Measurements from ENCODE around the gene ALMS1.

DNA sequence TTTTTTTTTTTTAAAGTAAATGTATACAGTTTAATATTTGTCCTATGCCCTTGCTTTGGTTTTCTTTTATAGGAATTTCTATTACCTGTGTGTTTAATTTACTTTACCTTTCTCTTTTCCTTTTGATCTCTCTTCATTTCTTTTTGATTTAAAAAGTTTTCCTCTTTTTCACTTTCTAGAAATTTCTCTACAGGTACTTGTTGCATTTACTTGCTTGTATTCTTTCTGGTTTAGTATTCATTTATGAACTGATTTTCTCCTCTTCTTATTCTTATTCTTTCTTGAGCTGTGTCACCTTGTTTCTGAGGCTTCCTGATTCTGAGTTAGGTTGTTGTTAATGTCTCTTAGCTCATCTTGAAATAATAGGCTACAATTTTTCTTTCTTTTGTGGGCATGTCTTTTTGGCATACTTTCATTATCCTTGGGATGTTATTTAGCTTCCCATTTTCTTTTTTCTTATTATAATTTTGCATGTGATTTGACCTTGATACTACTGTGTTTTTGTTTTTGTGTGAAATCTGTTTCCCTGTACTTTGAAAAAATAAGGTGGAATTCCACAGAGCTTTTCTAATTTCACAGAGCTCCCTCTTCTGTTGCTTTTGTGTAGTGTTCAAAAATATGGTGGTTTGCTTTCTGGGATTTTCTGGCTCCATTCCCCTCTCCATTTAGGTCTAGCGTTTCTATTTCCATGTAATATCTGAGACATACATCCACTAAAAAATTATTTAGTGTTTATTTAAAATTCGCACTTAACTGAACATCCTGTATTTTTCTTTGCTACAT, 25.5 kb upstream of the ALMS1 start:
- TF ChIP-seq, protein P1, sequence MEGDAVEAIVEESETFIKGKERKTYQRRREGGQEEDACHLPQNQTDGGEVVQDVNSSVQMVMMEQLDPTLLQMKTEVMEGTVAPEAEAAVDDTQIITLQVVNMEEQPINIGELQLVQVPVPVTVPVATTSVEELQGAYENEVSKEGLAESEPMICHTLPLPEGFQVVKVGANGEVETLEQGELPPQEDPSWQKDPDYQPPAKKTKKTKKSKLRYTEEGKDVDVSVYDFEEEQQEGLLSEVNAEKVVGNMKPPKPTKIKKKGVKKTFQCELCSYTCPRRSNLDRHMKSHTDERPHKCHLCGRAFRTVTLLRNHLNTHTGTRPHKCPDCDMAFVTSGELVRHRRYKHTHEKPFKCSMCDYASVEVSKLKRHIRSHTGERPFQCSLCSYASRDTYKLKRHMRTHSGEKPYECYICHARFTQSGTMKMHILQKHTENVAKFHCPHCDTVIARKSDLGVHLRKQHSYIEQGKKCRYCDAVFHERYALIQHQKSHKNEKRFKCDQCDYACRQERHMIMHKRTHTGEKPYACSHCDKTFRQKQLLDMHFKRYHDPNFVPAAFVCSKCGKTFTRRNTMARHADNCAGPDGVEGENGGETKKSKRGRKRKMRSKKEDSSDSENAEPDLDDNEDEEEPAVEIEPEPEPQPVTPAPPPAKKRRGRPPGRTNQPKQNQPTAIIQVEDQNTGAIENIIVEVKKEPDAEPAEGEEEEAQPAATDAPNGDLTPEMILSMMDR (conservative IDR thresholded peaks at IDR 0.05; ENCODE audit: low read depth, low read length), result peak; percentile 62
- no peak for TF ChIP-seq EZH2 (IDR thresholded peaks at IDR 0.05; ENCODE audit: low read length, unreplicated experiment)

Data from PC-3 (cell line).